Right lobe of liver (tissue), 4 donors: ENCODE data around the gene TRAF3.

Experiments
- POLR2A ChIP-seq: fragments of 450-650 bp; IDR thresholded peaks from one replicate; pipeline ENCODE4 v1.6.1; 2017; ENCODE audit warnings: antibody characterized with exemption, mild to moderate bottlenecking
- TF ChIP-seq, protein P1 (sequence below), 4 donors: fragments of 200-600 bp in 3 of 4; fragments of 450-650 bp in 1 of 4; IDR thresholded peaks; one replicate each; pipeline versions ENCODE4 v1.5.1 to v1.8.0; 2016 to 2022; ENCODE audit warnings: antibody characterized with exemption in 4 of 4, mild to moderate bottlenecking in 2 of 4
- donor health status: DM: no; HTN: no; CAD: no.
- donor health status: DM: no; HTN: no; CAD: no.
- donor health status: DM: no; HTN: yes; CAD: no.

- TF ChIP-seq, protein P1, sequence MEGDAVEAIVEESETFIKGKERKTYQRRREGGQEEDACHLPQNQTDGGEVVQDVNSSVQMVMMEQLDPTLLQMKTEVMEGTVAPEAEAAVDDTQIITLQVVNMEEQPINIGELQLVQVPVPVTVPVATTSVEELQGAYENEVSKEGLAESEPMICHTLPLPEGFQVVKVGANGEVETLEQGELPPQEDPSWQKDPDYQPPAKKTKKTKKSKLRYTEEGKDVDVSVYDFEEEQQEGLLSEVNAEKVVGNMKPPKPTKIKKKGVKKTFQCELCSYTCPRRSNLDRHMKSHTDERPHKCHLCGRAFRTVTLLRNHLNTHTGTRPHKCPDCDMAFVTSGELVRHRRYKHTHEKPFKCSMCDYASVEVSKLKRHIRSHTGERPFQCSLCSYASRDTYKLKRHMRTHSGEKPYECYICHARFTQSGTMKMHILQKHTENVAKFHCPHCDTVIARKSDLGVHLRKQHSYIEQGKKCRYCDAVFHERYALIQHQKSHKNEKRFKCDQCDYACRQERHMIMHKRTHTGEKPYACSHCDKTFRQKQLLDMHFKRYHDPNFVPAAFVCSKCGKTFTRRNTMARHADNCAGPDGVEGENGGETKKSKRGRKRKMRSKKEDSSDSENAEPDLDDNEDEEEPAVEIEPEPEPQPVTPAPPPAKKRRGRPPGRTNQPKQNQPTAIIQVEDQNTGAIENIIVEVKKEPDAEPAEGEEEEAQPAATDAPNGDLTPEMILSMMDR (IDR thresholded peaks at IDR 0.05) = no peak
- TF ChIP-seq POLR2A = no peak
Observed at GRCh38 chr14:102901633-102902032, 124.4 kb downstream of the TRAF3 start.
